ENCODE measurements around the gene MAD1L1. TPM values are rescaled to one million over a fixed set of nuclear protein-coding genes. Genes with fewer than 3 reads are reported as not detected.
A peak's percentile ranks its signal among the peaks of the same experiment; 100 is the strongest.

The MAD1L1 gene
- total and polyA plus RNA-seq, 4 donors: 29.3 to 44.1 (median 35.8) TPM

GRCh38 chr7:2051707-2052656 is 180.8 kb downstream of the MAD1L1 start:
- Histone ChIP-seq H3K4me3 (ENCODE audit: low read depth, low read length) (no peak overlapping the region), H3K9me3 (ENCODE audit: control insufficient read depth, insufficient read depth, low read length) (no peaks in the 10 kb centered on the region), H3K36me3 (ENCODE audit: control insufficient read depth, insufficient read depth, low read length) (peaks cover 48% of the 10 kb centered on the region), H3K27me3 (ENCODE audit: control insufficient read depth, insufficient read depth, low read length) (no peaks in the 10 kb centered on the region), H3K27ac (ENCODE audit: low read depth, low read length) (no peak overlapping the region), H3K4me1 (ENCODE audit: control insufficient read depth, insufficient read depth, low read length) (peaks cover 45% of the 10 kb centered on the region)
- 72% methylated on average over 24 of the region's 30 CpGs for WGBS (ENCODE audit: insufficient coverage)
- no peak for DNase-seq (ENCODE audit: low read depth in 4 of 6, low spot score in 6 of 6)

GRCh38 chr7:2050511-2050866 is 182.3 kb downstream of the MAD1L1 start:
- Histone ChIP-seq H3K27me3 (ENCODE audit: control insufficient read depth, insufficient read depth, low read length) (no peaks in the 10 kb centered on the region), H3K27ac (ENCODE audit: low read depth, low read length) (no peak overlapping the region), H3K36me3 (ENCODE audit: control insufficient read depth, insufficient read depth, low read length) (peaks cover 52% of the 10 kb centered on the region), H3K4me3 (ENCODE audit: low read depth, low read length) (no peak overlapping the region), H3K4me1 (ENCODE audit: control insufficient read depth, insufficient read depth, low read length) (peaks cover 57% of the 10 kb centered on the region), H3K9me3 (ENCODE audit: control insufficient read depth, insufficient read depth, low read length) (no peaks in the 10 kb centered on the region)
- no peak for DNase-seq (ENCODE audit: low read depth in 4 of 6, low spot score in 6 of 6)
- 92% methylated on average over 7 of the region's 7 CpGs for WGBS (ENCODE audit: insufficient coverage)

- H3K9me3 ChIP-seq (ENCODE audit: control insufficient read depth, insufficient read depth, low read length): no peaks in the 10 kb centered on the region
- H3K27ac ChIP-seq (ENCODE audit: low read depth, low read length): no peak overlapping the region
- WGBS (ENCODE audit: insufficient coverage): 94% methylated on average over 15 of the region's 37 CpGs
- H3K4me1 ChIP-seq (ENCODE audit: control insufficient read depth, insufficient read depth, low read length): peaks cover 61% of the 10 kb centered on the region
- no peak overlapping the region for H3K4me3 ChIP-seq (ENCODE audit: low read depth, low read length)
- no peaks in the 10 kb centered on the region for H3K27me3 ChIP-seq (ENCODE audit: control insufficient read depth, insufficient read depth, low read length)
- peaks cover 49% of the 10 kb centered on the region for H3K36me3 ChIP-seq (ENCODE audit: control insufficient read depth, insufficient read depth, low read length)
- no peak for DNase-seq (ENCODE audit: low read depth in 4 of 6, low spot score in 6 of 6)
These were observed 182.8 kb downstream of the MAD1L1 start for GRCh38 chr7:2049782-2050510.

GRCh38 chr7:2049111-2049781 is 183.5 kb downstream of the MAD1L1 start:
- Histone ChIP-seq H3K4me3 (ENCODE audit: low read depth, low read length) (no peak overlapping the region), H3K27ac (ENCODE audit: low read depth, low read length) (no peak overlapping the region), H3K9me3 (ENCODE audit: control insufficient read depth, insufficient read depth, low read length) (no peaks in the 10 kb centered on the region), H3K36me3 (ENCODE audit: control insufficient read depth, insufficient read depth, low read length) (peaks cover 50% of the 10 kb centered on the region), H3K27me3 (ENCODE audit: control insufficient read depth, insufficient read depth, low read length) (no peaks in the 10 kb centered on the region), H3K4me1 (ENCODE audit: control insufficient read depth, insufficient read depth, low read length) (peaks cover 65% of the 10 kb centered on the region)
- 82% methylated on average over 13 of the region's 15 CpGs for WGBS (ENCODE audit: insufficient coverage)
- no peak for DNase-seq (ENCODE audit: low read depth in 4 of 6, low spot score in 6 of 6)

- H3K36me3 ChIP-seq (ENCODE audit: control insufficient read depth, insufficient read depth, low read length): peaks cover 51% of the 10 kb centered on the region
- no peak for DNase-seq (ENCODE audit: low read depth in 4 of 6, low spot score in 6 of 6)
- no peaks in the 10 kb centered on the region for H3K9me3 ChIP-seq (ENCODE audit: control insufficient read depth, insufficient read depth, low read length)
- H3K27ac ChIP-seq (ENCODE audit: low read depth, low read length): no peak overlapping the region
- H3K4me3 ChIP-seq (ENCODE audit: low read depth, low read length): no peak overlapping the region
- H3K27me3 ChIP-seq (ENCODE audit: control insufficient read depth, insufficient read depth, low read length): no peaks in the 10 kb centered on the region
- 89% methylated on average over 5 of the region's 11 CpGs for WGBS (ENCODE audit: insufficient coverage)
- peaks cover 72% of the 10 kb centered on the region for H3K4me1 ChIP-seq (ENCODE audit: control insufficient read depth, insufficient read depth, low read length)
These were observed 184.2 kb downstream of the MAD1L1 start for GRCh38 chr7:2048531-2048930.

- H3K4me3 ChIP-seq (ENCODE audit: low read depth, low read length): no peak overlapping the region
- H3K27me3 ChIP-seq (ENCODE audit: control insufficient read depth, insufficient read depth, low read length): no peaks in the 10 kb centered on the region
- WGBS (ENCODE audit: insufficient coverage): 99% methylated on average over 14 of the region's 17 CpGs
- H3K9me3 ChIP-seq (ENCODE audit: control insufficient read depth, insufficient read depth, low read length): no peaks in the 10 kb centered on the region
- no peak for DNase-seq (ENCODE audit: low read depth in 4 of 6, low spot score in 6 of 6)
- peaks cover 49% of the 10 kb centered on the region for H3K36me3 ChIP-seq (ENCODE audit: control insufficient read depth, insufficient read depth, low read length)
- H3K4me1 ChIP-seq (ENCODE audit: control insufficient read depth, insufficient read depth, low read length): peaks cover 74% of the 10 kb centered on the region
- H3K27ac ChIP-seq (ENCODE audit: low read depth, low read length): no peak overlapping the region
These were observed 184.7 kb downstream of the MAD1L1 start for GRCh38 chr7:2048006-2048405.

- Histone ChIP-seq H3K9me3 (ENCODE audit: control insufficient read depth, insufficient read depth, low read length) (peaks cover 1% of the 10 kb centered on the region), H3K4me1 (ENCODE audit: control insufficient read depth, insufficient read depth, low read length) (peaks cover 64% of the 10 kb centered on the region), H3K27me3 (ENCODE audit: control insufficient read depth, insufficient read depth, low read length) (no peaks in the 10 kb centered on the region), H3K4me3 (ENCODE audit: low read depth, low read length) (no peak overlapping the region), H3K36me3 (ENCODE audit: control insufficient read depth, insufficient read depth, low read length) (peaks cover 49% of the 10 kb centered on the region), H3K27ac (ENCODE audit: low read depth, low read length) (no peak overlapping the region)
- 78% methylated on average over 16 of the region's 30 CpGs for WGBS (ENCODE audit: insufficient coverage)
- peak in 1 of 6 donors; percentile 91 for DNase-seq (ENCODE audit: low read depth in 4 of 6, low spot score in 6 of 6)
These were observed 185.9 kb downstream of the MAD1L1 start for GRCh38 chr7:2046581-2047565.

- Histone ChIP-seq H3K4me1 (ENCODE audit: control insufficient read depth, insufficient read depth, low read length) (peaks cover 61% of the 10 kb centered on the region), H3K27me3 (ENCODE audit: control insufficient read depth, insufficient read depth, low read length) (no peaks in the 10 kb centered on the region), H3K36me3 (ENCODE audit: control insufficient read depth, insufficient read depth, low read length) (peaks cover 49% of the 10 kb centered on the region), H3K4me3 (ENCODE audit: low read depth, low read length) (no peak overlapping the region), H3K27ac (ENCODE audit: low read depth, low read length) (no peak overlapping the region), H3K9me3 (ENCODE audit: control insufficient read depth, insufficient read depth, low read length) (peaks cover 1% of the 10 kb centered on the region)
- 85% methylated on average over 22 of the region's 25 CpGs for WGBS (ENCODE audit: insufficient coverage)
- peak in 1 of 6 donors; percentile 48 for DNase-seq (ENCODE audit: low read depth in 4 of 6, low spot score in 6 of 6)
These were observed 187.0 kb downstream of the MAD1L1 start for GRCh38 chr7:2045559-2046405.

Measured in spinal cord (tissue), 10 donors.